ENCODE results near the gene ALDH3B1. TPM values are rescaled to one million over a fixed set of nuclear protein-coding genes. Genes with fewer than 3 reads are reported as not detected.
A peak's percentile ranks its signal among the peaks of the same experiment; 100 is the strongest.

Gene ALDH3B1
- total RNA-seq, 1 experiment from 2014 or later, result not detected

DNA sequence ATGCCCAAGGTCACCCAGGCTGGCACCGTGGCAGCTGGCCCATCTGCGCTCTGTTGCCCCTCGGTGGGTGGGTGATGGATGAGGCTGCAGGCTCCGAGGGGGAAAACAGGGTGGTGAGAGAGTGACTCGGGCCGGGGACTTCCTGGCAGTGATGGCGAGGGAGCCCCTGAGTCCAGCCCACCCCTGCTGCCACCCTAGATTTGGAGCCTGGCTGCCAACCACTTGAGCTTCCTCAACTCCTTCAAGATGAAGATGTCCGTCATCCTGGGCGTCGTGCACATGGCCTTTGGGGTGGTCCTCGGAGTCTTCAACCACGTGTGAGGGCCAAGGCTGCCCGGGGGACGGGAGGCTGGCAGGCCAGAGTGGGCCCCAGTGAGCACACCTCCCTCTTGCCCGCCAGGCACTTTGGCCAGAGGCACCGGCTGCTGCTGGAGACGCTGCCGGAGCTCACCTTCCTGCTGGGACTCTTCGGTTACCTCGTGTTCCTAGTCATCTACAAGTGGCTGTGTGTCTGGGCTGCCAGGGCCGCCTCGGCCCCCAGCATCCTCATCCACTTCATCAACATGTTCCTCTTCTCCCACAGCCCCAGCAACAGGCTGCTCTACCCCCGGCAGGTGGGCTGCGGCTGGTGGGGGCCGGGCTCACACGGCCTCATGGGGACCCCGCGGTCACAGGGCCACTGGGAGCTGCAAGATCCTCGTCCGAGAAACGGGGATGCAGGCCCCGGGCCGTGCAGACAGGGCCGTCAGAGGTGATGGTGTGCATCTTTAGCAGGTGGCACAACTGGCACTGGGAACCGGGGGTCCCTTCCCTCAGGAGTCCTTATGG is 38.8 kb downstream of the ALDH3B1 start:
- WGBS (ENCODE audit: extremely low coverage, insufficient read length, low lambda C conversion rate), result no CpG with 5 or more reads among the region's 35 CpGs
- Mint-ChIP-seq H3K4me1 (peaks cover 6 to 11% of the 10 kb centered on the region in 2 experiments), H3K36me3 (ENCODE audit: insufficient read depth in 1 of 3, low read depth in 3 of 3) (peaks cover 3 to 23% (median 4%) of the 10 kb centered on the region in 3 experiments; a peak in 5 of 7 replicates), H3K4me3 (no peak overlapping the region), H3K9me3 (no peaks in the 10 kb centered on the region), H3K27me3 (ENCODE audit: low read depth) (no peaks in the 10 kb centered on the region; the same call in 1 of the 2 replicates), H3K27ac (no peak overlapping the region)
- no peak overlapping the region for H3K4me2 ChIP-seq (ENCODE audit: insufficient read depth, insufficient read length, low read length)
- no peak overlapping the region for H2BK5ac ChIP-seq (ENCODE audit: insufficient read length, low read length)
- H3K79me2 ChIP-seq (ENCODE audit: insufficient read depth, low read length), result no peaks in the 10 kb centered on the region
- H4K8ac ChIP-seq (replicated peaks; ENCODE audit: insufficient read length, low read depth, low read length), result no peak overlapping the region
- TF ChIP-seq, protein P1, sequence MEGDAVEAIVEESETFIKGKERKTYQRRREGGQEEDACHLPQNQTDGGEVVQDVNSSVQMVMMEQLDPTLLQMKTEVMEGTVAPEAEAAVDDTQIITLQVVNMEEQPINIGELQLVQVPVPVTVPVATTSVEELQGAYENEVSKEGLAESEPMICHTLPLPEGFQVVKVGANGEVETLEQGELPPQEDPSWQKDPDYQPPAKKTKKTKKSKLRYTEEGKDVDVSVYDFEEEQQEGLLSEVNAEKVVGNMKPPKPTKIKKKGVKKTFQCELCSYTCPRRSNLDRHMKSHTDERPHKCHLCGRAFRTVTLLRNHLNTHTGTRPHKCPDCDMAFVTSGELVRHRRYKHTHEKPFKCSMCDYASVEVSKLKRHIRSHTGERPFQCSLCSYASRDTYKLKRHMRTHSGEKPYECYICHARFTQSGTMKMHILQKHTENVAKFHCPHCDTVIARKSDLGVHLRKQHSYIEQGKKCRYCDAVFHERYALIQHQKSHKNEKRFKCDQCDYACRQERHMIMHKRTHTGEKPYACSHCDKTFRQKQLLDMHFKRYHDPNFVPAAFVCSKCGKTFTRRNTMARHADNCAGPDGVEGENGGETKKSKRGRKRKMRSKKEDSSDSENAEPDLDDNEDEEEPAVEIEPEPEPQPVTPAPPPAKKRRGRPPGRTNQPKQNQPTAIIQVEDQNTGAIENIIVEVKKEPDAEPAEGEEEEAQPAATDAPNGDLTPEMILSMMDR (conservative IDR thresholded peaks at IDR 0.05), result no peak
- H3K9me3 ChIP-seq (ENCODE audit: control insufficient read depth, low read depth, low read length), result no peaks in the 10 kb centered on the region
- no peak overlapping the region for H2BK15ac ChIP-seq (ENCODE audit: low read depth, low read length)
- no peaks in the 10 kb centered on the region for H3K27me3 ChIP-seq (ENCODE audit: insufficient read depth, low read length)
- no peak overlapping the region for H3K9ac ChIP-seq (ENCODE audit: extremely low read depth, insufficient read length, low read length)
- H4K20me1 ChIP-seq (ENCODE audit: control insufficient read depth, insufficient read depth, insufficient read length), result peaks cover 2% of the 10 kb centered on the region
- DNase-seq, result peak; percentile 30
- no peak overlapping the region for H2AFZ ChIP-seq (ENCODE audit: low read length)
- no peaks in the 10 kb centered on the region for H3K4me1 ChIP-seq (ENCODE audit: insufficient read depth, low read length)
- H3T11ph ChIP-seq (ENCODE audit: low read length), result no peak overlapping the region
- no peak overlapping the region for H3K4ac ChIP-seq (ENCODE audit: low read depth, low read length)
- H4K91ac ChIP-seq (ENCODE audit: insufficient read length, low read depth, low read length), result no peak overlapping the region
- no peak overlapping the region for H2BK12ac ChIP-seq (ENCODE audit: insufficient read length, low read depth, low read length)
- no peak overlapping the region for H3K14ac ChIP-seq (ENCODE audit: insufficient read depth, low read length)
- no peak overlapping the region for H3K56ac ChIP-seq (ENCODE audit: insufficient read length, low read depth, low read length)
- no peak overlapping the region for H2BK120ac ChIP-seq (ENCODE audit: low read depth, low read length, poor library complexity, severe bottlenecking)
- no peak overlapping the region for H3K27ac ChIP-seq (ENCODE audit: insufficient read length, low read depth, low read length)
- H3K79me1 ChIP-seq (ENCODE audit: insufficient read depth, low read depth, low read length, poor library complexity, severe bottlenecking), result no peaks in the 10 kb centered on the region
- no peaks in the 10 kb centered on the region for H3K23me2 ChIP-seq (ENCODE audit: insufficient read length, low read depth, low read length, poor library complexity, severe bottlenecking)
- no peak overlapping the region for H2BK20ac ChIP-seq (ENCODE audit: low read depth, low read length, poor library complexity, severe bottlenecking)
- H2AK5ac ChIP-seq (ENCODE audit: insufficient read length, low read length), result no peak overlapping the region
- H3K18ac ChIP-seq (ENCODE audit: insufficient read length, low read depth, low read length), result no peak overlapping the region
- H4K5ac ChIP-seq (ENCODE audit: insufficient read length, low read depth, low read length), result no peak overlapping the region
- no peak overlapping the region for H3K23ac ChIP-seq (ENCODE audit: insufficient read length, low read depth, low read length)

Measured in H9 (cell line).